Cerebellar nuclear complex (tissue), 1 donor: ENCODE measurements around the gene RFPL2.

Experiments
- DNase-seq, 2 experiments: peaks; one replicate each; lab custom pipeline; 2025; lab: John Stamatoyannopoulos, UW

The RFPL2 gene

DNA sequence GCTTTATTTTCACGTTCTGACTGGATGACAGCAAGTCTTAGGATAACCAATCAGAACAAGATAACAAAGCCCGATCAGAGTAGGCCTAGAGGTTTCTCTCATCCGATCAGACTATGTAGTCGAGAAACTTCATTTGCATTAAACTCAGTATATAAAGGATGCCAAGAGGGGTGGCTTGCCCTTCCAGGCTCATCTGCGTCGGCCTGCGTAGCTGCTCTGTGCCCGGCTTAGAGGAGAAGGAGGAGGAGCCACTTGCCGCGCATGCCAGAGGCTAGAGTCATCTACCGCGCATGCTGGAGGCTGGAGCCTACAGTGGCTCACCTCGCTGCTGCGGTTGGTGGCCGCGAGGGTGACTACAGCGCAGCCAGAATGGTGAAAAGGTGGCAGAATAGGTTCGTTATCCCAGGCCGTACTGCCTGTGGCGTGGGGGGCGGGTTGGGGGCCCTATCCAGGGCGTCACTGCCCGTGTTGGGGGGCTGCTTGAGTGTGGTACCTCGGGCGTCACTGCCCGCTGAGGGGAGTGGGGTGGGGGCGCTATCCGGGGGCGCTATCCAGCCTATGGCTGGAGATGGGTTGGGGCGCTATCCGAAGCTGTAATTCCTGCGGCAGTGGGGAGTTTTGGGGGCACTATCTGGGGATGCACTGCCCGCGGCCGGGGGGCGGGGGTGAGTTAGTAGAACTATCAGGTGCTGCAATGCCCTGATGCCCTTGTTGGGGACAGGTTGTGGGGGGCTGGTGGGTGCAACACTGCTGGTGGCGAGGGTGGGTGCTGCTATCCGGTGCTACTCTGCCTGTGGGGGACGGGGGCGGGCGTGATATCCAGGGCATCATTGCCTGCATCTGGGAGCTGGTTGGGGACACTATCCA lies at the start of gene RFPL2:
Gene RFPL2, minus strand, starts transcription at position 218 of the 867 bp plus-strand sequence. CDS start 2,622 bp downstream, outside the sequence.
- DNase-seq, result peak in 1 of 2 experiments; percentile 8

DNA sequence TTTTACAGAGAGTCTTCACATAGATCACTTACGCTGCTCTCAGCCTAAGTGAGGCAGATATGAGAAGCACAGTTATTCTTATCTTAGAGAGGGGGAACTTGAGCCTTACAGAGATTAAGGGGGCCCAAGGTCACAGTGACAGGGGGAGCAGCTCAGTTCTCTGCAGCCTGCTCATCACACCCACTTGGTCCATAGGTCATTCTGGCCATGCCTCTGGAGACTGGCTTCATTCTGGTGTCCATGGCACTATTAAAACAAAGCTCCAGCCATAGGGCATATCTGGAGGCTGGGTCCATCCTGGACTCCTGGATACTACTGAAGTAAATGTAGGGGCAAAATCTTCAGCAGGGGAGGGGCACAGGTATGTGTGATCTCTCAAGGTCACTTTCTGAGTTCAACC lies 44.4 kb upstream of the RFPL2 start:
- DNase-seq, result no peak

- DNase-seq, result no peak
Measured at GRCh38 chr22:32248276-32248675, 43.4 kb upstream of the RFPL2 start.

GRCh38 chr22:32246166-32246565 lies 41.3 kb upstream of the RFPL2 start:
- no peak for DNase-seq

DNA sequence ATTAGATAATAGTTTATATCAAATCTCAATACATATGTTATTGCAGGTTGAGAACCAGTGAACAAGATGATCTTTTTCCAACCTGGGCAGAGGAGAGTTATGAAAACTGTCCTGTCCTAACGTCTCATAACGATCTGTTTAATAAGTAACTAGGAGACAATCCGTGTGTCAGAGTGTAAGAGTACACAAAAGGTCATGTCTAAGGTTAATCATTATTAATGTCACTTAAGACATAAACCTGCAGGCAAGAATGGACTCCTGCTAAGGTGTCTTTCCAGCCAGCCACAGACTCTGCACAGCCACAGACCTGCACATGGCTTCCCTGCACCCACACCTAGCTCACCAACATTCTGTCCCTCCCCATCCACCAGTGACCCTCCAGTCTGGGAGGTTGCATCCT lies 40.2 kb upstream of the RFPL2 start:
- no peak for DNase-seq

DNA sequence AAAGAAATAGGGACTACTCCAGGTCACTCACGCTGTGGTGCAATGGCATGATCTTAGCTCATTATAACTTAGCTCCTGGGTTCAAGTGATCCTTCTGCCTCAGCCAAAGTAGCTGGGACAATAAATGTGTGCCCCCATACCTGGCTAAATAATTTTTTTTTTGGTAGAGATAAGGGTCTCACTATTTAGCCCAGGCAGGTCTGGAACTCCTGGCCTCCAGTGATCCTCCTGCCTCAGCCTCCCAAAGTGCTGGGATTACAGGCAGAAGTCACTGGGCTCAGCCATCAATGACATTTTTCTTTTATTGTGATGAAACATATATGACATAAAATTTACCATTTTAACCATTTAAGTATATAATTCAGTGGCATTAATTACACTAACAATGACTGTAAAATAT lies 39.7 kb upstream of the RFPL2 start:
- DNase-seq, result no peak

GRCh38 chr22:32240461-32240860 lies 35.6 kb upstream of the RFPL2 start:
- no peak for DNase-seq

GRCh38 chr22:32237906-32238305 lies 33.0 kb upstream of the RFPL2 start:
- DNase-seq, result no peak

GRCh38 chr22:32236970-32237369 lies 32.1 kb upstream of the RFPL2 start:
- no peak for DNase-seq

DNA sequence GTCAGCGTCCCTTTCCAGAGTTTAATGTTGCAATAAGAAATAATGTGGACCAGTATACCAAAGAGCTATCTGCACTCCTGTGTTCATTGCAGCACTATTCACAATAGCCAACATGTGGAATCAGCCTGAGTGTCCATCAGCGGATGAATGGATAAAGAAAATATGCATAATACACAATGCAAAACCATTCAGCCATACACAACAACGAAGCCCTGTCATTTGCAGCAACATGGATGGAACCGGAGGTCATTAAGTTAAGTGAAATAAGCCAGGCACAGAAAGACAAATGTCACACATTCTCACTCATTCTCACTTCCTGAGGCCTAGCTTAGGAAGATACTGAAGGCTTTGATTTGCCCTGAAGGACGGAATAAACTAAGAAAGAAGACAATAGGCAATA lies 28.2 kb upstream of the RFPL2 start:
- no peak for DNase-seq

- no peak for DNase-seq
Measured at GRCh38 chr22:32232191-32232830, 27.4 kb upstream of the RFPL2 start.

DNA sequence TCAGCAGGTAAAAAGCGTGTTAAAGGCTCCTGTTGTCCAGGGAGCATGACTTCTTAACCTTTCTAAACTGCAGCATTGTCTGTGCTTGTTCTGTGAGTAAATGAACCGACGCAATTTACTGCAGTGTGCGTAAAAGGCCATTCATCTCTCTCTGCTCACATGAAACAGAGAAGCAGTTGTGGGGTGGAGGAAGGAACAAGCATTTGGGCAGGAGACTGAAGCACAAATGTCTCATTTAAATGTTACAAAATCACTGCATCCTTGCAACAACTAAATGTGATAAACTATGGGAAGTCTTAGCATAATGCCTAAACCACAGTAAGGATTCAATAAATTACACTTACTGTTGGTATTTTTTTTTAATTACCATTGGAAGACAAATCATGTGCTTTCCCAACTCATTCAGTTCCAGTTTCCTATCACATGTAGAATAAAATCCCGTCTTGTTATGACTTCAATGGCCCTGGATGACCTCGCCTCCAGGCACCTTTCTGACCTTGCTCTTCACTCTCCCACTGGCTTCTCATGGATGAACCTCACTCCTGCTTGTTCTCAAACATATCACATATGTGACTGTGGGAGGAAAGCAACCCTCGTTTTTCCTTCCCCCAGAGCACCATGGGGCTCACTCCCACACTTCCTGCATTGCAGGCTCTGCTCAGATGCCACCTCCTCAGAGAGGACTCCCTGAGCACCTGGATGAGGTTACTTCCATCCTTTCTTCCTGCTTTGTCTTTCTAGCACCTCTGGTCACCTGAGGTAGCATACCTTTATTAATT lies 21.6 kb upstream of the RFPL2 start:
- no peak for DNase-seq

DNA sequence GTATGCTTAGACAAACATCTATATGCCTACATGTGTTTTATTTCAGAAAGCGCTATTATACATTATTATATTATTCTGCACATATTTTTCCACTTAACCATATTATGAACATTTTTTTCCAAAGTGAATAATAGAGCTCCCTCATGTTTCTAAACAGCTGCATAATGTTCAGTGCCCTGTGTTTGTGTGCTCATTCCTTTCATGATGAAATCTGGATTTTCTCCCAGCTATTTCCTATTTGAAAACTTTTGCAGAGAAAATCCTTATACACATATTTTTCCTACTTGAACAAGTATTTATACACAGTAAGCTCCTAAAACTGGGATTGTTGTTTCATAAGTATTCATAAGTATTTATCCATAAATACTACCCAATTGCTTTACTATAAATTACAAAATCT lies 18.1 kb upstream of the RFPL2 start:
- DNase-seq, result no peak

DNA sequence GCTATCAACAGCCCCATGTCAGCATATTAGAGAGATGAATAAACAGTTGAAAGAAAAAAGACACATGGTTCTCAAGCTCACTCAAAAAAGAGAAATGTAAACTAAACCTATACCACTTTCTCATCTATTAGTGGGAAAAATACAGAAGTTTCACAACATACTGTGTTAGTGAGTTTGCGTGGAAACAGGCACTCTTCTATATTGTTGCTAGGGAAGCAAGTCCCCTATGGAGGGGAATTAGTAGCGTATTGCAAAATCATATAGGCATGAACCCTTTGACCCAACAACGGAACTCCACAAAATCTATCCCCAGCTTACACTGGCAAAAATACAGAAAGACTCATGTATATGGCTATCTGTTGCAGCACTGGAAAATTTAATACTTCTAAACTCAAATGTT lies 14.2 kb upstream of the RFPL2 start:
- DNase-seq, result no peak

- no peak for DNase-seq
Measured at GRCh38 chr22:32218470-32218869, 13.6 kb upstream of the RFPL2 start.

GRCh38 chr22:32217465-32217864 lies 12.6 kb upstream of the RFPL2 start:
- DNase-seq, result no peak

DNA sequence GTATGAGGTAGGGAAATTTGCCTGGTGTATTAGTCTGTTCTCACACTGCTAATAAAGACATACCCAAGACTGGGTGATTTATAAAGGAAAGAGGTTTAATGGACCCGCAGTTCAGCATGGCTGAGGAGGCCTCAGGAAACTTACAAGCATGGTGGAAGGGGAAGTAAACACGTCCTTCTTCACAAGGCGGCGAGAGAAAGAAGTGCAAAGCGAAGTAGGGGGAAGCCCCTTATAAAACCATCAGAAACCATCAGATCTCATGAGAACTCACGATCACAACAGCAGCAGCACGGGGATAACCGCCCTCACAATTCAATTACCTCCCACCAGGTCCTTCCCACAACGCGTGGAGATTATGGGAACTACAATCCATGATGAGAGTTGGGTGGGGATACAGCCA lies 12.0 kb upstream of the RFPL2 start:
- DNase-seq, result no peak

DNA sequence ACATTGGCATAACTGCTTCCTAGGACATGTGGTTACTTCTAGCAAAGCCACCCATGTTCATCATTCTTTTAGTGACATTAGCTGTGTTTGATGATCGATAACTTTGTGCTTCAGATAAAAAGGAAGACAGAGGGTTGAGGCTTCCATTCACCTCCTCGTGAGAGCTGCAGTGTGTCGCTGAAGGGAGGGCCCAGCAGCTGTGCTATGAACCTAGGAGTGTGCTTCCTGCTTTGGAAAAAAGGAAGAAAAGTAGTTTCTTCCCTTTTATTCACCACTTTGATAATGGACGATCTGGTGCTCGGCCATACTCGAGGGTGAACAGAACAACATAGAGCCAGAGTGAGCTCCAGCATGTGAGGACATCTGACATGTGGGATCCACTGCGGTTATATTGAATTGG lies 6.1 kb upstream of the RFPL2 start:
- DNase-seq, result no peak

GRCh38 chr22:32208681-32209080 lies 3.8 kb upstream of the RFPL2 start:
- DNase-seq, result no peak

GRCh38 chr22:32207971-32208480 lies 3.2 kb upstream of the RFPL2 start:
- DNase-seq, result no peak

- no peak for DNase-seq
Measured at GRCh38 chr22:32206774-32207758, 2.2 kb upstream of the RFPL2 start.
